HFFc6 (cell line): ENCODE results near the gene COL9A3. TPM values are rescaled to one million over a fixed set of nuclear protein-coding genes. Genes with fewer than 3 reads are reported as not detected.

Experiments
- DNase-seq: peaks from one replicate; pipeline ENCODE4 v3.0.0-alpha.2; 2018
- H3K27ac Mint-ChIP-seq: 2 replicates; pipeline ENCODE4 v1.8.0; 2020; ENCODE audit warnings: mild to moderate bottlenecking, mixed read lengths
- H3K27me3 Mint-ChIP-seq: 2 replicates; pipeline ENCODE4 v1.8.0; 2021; ENCODE audit warnings: mild to moderate bottlenecking, moderate library complexity, mixed read lengths; ENCODE audit not compliant: insufficient read depth
- H3K36me3 Mint-ChIP-seq: 2 replicates; pipeline ENCODE4 v1.8.0; 2021; ENCODE audit warnings: low read depth, mixed read lengths
- H3K4me1 Mint-ChIP-seq: 2 replicates; pipeline ENCODE4 v1.8.0; 2020; ENCODE audit warnings: low read depth, mixed read lengths
- H3K4me3 Mint-ChIP-seq: 2 replicates; pipeline ENCODE4 v1.8.0; 2020; ENCODE audit warnings: mild to moderate bottlenecking, moderate library complexity, mixed read lengths
- H3K9me3 Mint-ChIP-seq: 2 replicates; pipeline ENCODE4 v1.8.0; 2020; ENCODE audit warnings: mild to moderate bottlenecking, mixed read lengths
- total RNA-seq, 6 experiments: library from RNA; stranded (reverse); fragmentation: NEBNext Ultra II Directional; extraction: Animal tissue kit (Norgen Biotek cat#: 25700); gene quantifications; 2 replicates in 1 of 6; 3 replicates in 5 of 6; pipeline ENCODE4 v1.2.3, GENCODE V29; 2021
- TF ChIP-seq, protein P1 (sequence below): fragments of 200-600 bp; sonication (generic); IDR thresholded peaks from 2 replicates; pipeline ENCODE4 v1.5.0; 2021; ENCODE audit warnings: antibody characterized with exemption, mild to moderate bottlenecking

Gene COL9A3
- total RNA-seq, 6 experiments from 2014 or later, result 0.07 to 0.34 (median 0.09) TPM; not detected in 3

DNA sequence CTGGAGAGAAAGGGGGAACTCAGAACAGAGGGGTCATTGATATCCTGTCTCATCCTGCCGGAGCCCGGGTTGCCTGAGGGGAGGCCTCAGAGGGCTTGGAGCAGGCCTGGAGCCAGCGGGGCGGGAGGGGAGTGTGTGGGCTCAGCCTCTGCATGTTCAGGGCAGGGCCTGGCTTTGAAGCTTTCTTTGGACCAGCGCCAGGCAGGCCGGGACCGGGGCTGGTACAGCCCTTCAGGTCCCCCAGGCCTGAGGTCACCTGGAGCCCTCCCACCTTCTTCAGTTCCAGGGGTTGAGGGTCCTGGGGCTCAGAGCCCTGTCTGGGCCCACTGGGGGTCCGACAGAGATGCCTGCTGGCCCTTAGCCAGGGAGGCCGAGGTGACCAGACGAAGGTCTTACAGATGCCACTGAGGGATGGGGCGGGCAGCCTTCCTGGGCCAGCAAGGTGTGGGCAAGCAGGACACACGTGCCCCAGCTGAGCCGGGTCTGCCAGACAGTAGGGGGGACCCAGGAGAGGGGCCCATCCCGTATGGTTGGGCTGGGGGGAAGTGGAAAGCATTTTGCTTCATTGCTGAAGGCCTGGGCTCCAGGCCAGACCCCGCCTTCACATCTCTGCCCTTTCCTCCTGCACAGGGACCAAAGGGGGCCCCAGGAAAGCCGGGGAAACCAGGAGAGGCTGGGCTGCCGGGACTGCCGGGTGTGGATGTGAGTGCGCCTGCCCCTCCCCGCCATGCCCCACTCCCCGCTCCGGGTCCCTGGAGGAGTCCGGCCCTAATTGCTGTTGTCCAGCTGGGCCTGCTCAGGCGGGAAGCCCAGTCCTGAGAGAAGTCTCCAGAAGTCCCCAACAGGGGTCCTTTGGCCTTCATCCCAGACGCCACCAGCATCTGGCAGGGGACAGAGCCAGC is 2.0 kb downstream of the COL9A3 start:
- Mint-ChIP-seq H3K27ac (no peak overlapping the region), H3K9me3 (no peaks in the 10 kb centered on the region), H3K4me1 (peaks cover 13% of the 10 kb centered on the region), H3K27me3 (peaks cover 16% of the 10 kb centered on the region), H3K4me3 (no peak overlapping the region), H3K36me3 (no peaks in the 10 kb centered on the region)
- DNase-seq, result no peak
- TF ChIP-seq, protein P1, sequence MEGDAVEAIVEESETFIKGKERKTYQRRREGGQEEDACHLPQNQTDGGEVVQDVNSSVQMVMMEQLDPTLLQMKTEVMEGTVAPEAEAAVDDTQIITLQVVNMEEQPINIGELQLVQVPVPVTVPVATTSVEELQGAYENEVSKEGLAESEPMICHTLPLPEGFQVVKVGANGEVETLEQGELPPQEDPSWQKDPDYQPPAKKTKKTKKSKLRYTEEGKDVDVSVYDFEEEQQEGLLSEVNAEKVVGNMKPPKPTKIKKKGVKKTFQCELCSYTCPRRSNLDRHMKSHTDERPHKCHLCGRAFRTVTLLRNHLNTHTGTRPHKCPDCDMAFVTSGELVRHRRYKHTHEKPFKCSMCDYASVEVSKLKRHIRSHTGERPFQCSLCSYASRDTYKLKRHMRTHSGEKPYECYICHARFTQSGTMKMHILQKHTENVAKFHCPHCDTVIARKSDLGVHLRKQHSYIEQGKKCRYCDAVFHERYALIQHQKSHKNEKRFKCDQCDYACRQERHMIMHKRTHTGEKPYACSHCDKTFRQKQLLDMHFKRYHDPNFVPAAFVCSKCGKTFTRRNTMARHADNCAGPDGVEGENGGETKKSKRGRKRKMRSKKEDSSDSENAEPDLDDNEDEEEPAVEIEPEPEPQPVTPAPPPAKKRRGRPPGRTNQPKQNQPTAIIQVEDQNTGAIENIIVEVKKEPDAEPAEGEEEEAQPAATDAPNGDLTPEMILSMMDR, result no peak

GRCh38 chr20:62819494-62820174 is 2.8 kb downstream of the COL9A3 start:
- Mint-ChIP-seq H3K9me3 (no peaks in the 10 kb centered on the region), H3K27ac (no peak overlapping the region), H3K4me3 (no peak overlapping the region), H3K36me3 (no peaks in the 10 kb centered on the region), H3K27me3 (peaks cover 13% of the 10 kb centered on the region), H3K4me1 (peaks cover 13% of the 10 kb centered on the region)
- peak; percentile 63 for DNase-seq
- TF ChIP-seq, protein P1, result no peak

DNA sequence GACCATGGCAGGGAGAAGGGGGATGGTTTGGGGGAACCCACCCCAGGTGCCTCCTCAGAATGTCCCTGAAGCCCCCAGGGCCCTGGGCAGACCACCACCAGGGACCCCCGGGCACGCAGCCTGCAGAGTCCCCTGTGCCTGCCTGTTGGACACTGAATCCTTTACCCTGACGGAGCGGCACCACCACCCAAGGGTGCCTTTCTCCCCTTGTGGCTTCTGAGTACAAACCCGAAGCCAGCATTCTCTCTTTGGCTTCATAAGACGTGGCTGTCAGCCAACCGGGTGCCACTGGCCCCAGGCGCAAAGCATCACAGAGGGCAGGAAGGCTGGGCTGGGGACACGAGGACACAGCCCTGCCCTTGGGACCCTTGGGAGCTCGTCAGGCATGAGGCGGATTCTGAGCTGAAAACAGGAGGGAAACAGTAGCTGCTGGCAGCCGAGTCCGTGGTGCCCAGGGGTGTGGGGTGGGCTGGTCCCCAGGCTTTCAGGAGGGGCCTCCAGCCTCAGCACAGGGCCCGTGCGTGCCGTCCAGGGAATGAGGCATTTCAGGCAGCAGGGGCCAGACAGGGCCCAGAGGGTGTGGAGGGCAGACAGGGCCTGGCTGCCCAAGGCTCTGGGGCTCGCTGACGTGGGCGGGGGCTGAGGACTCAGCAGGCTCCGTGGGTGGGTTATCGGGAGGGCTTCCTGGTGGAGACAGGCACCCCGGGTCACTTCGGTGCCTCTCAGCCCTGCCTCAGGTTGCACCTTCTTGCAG is 3.5 kb downstream of the COL9A3 start:
- no peaks in the 10 kb centered on the region for H3K36me3 Mint-ChIP-seq
- no peak overlapping the region for H3K27ac Mint-ChIP-seq
- H3K4me1 Mint-ChIP-seq, result peaks cover 7% of the 10 kb centered on the region
- DNase-seq, result no peak
- peaks cover 8% of the 10 kb centered on the region for H3K27me3 Mint-ChIP-seq
- TF ChIP-seq, protein P1, result no peak
- no peak overlapping the region for H3K4me3 Mint-ChIP-seq
- no peaks in the 10 kb centered on the region for H3K9me3 Mint-ChIP-seq

DNA sequence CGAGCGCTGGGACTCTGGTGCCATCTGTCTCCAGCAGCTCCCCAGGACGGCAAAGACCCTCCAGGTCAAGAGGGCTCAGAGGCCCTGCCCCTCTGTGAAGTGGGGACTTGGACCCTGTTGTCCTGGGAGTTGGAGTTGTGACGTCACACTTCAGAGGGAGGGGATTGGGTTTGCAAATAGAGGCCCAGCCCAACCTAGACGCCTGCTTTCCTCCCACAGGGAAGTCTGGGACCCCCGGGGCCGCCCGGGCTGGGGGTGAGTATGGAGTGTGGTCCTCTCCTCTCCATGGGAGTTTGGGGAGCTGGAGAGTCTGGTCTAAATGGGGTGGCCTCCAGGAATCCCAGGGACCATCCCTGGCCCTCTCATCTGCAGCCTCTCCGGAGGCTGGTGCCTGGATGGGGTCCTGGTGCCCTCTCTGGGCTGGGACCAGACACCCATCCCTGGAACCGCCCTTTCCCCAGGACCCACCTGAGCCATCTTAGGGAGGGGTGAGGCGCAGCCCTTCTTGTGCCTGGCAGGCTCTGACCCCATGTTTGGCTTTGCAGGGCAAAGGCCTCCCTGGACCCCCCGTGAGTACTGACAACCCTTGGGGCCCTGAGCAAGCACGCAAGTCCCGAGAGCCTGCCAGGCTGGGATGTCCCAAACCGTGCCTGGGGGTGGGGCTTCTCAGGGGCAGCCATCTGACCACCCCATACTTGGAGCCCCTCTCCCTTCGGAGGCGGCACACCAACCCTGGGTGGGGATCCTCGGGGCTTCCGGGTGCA is 4.3 kb downstream of the COL9A3 start:
- DNase-seq, result no peak
- H3K9me3 Mint-ChIP-seq, result no peaks in the 10 kb centered on the region
- H3K4me3 Mint-ChIP-seq, result no peak overlapping the region
- H3K36me3 Mint-ChIP-seq, result no peaks in the 10 kb centered on the region
- peaks cover under 1% of the 10 kb centered on the region for H3K27me3 Mint-ChIP-seq
- TF ChIP-seq, protein P1, result no peak
- H3K4me1 Mint-ChIP-seq, result no peaks in the 10 kb centered on the region
- no peak overlapping the region for H3K27ac Mint-ChIP-seq

DNA sequence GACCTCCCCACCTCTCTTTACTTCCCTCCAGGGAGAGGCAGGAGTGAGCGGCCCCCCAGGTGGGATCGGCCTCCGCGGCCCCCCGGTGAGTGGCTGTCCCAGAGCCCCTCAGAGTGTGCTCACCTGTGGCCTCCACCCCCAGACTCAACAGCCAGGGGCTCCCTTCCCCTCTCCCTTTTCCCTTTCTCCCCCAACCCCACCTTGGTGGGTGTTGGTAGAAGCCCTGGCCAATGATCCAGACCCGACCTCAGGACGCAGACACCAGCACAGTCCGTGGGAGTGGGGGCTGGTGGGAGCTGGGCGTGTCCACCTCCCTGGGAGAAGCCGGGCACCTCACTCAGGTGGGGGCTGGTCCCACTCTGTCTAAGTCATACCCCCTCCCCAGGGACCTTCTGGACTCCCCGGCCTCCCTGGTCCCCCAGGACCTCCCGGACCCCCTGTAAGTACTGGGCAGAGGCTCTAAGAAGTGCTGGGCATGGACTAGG is 4.9 kb downstream of the COL9A3 start:
- DNase-seq, result no peak
- Mint-ChIP-seq H3K36me3 (no peaks in the 10 kb centered on the region), H3K4me1 (no peaks in the 10 kb centered on the region), H3K27me3 (no peaks in the 10 kb centered on the region; the same call in 1 of the 2 replicates), H3K4me3 (no peak overlapping the region), H3K9me3 (no peaks in the 10 kb centered on the region), H3K27ac (no peak overlapping the region)
- TF ChIP-seq, protein P1, result no peak
